Ramos (cell line): Measurements from ENCODE around the gene EP400.
"Not testable (repeated sequence)": the region's sequence is repeated elsewhere in the genome, so short reads cannot be mapped to it uniquely, and the experiment has no call there.

ENCODE experiments used
- in situ Hi-C: fragments of 300-500 bp; cut with MboI; formaldehyde crosslinking; loops from one replicate; pipeline ENCODE4 v1.14.3; 2022; ENCODE audit warnings: low sequenced_read_pairs; ENCODE audit not compliant: unreplicated experiment

Gene EP400

GRCh38 chr12:132036063-132036683 is 86.4 kb downstream of the EP400 start:
- in situ Hi-C loops, result no loop called here

GRCh38 chr12:132040906-132041606 is 91.3 kb downstream of the EP400 start:
- in situ Hi-C loops, result no loop called here

GRCh38 chr12:132043216-132043615 is 93.5 kb downstream of the EP400 start:
- in situ Hi-C loops, result no loop called here

- in situ Hi-C loops, result no loop called here
Observed at GRCh38 chr12:132043770-132044467, 94.2 kb downstream of the EP400 start.

DNA sequence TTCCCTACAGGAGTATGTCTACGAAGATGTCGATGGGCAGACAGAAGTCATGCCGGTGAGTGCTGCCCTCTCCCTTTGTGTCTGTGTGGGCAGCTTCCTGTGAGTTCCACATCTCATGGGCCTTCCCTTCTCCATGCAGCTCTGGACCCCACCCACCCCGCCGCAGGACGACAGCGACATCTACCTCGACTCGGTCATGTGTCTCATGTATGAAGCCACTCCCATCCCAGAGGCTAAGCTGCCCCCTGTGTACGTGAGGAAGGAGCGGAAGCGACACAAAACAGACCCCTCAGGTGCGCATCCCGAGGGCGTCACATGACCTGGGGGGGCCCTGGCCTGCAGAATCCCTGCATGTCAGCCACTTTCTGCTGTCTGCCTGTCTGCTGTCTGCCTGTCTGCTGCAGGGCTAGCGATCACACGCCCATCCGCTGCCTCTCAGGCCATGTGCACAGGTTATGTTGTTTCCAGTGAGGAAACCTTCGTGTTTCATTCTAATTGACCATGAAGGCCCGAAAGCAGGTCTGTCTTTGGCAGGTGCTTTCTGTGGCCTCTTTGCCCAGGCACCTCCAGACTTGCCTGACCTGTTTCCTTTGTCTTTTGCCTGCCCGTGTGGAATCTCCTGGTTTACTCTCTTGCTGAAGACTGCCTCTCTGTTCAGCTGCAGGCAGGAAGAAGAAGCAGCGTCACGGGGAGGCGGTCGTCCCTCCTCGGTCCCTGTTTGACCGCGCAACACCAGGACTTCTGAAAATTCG is 95.1 kb downstream of the EP400 start:
- in situ Hi-C loops, result no loop called here

DNA sequence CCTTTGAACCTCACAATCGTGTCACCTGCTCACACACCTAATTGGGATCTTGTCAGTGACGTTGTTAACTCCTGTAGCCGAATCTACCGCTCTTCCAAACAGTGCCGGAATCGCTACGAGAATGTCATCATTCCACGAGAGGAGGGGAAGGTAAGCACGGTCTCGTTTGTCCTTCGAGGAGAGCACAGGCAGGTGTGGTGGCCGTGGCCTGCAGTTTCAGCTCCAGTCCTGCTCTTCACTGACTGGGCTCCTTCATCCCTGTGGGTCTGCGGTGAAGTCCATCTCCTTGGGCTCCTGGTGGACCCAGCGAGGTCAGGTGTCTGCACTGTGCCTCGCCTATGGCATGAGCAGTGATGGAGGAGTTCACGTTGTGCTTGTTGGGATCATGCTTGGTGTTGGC is 96.0 kb downstream of the EP400 start:
- in situ Hi-C loops, result no loop called here

DNA sequence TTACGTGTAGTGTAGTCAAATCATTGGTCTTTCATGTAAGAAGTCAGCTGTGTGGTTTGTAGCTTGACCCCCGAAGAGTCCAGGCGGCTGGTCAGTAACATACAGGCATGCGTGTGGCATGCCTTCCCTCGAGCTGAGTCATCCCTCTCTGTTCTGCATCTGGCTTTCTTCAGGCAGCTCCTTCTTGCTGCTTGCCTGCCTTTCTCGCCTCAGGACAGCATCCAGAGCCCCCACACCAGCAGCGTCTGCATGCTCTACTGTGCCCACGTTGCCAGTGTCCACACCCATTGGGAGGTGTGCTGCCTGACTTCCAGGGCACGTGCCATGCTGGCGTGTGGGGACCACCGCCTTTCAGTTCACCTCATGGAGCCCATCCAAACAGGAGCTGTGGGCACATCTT is 96.8 kb downstream of the EP400 start:
- in situ Hi-C loops, result no loop called here

DNA sequence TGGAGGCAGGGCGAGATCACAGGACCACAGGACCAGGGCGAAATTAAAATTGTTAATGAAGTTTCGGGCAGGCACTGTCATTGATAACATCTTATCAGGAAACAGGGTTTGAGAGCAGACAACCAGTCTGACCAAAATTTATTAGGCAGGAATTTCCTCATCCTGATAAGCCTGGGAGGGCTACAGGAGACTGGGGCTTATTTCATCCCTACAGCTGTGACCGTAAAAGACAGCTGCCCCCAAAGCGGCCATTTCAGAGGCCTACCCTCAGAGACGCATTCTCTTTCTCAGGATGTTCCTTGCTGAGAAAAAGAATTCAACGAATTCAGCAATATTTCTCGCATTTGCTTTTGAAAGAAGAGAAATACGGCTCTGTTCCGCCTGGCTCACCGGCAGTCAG is 97.9 kb downstream of the EP400 start:
- in situ Hi-C loops, result not testable (repeated sequence)

DNA sequence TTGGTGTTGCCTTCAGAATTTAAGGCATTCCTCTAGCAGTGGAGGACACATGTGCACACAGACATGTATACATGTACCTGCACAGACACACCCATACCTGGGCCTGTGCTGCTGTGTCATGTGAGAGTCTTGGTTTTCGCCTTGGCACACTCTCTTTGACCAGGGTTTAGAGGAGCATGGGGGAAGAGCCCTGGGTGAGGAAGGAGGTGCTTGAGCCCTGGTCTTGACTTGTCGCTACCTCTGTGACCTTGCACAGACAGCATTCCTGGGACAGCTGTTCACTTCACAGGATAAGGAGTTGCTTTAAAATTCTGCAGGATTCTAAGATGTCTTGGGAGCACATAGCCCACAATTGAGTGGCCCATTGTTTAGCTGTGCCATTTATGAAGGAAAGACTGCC is 99.7 kb downstream of the EP400 start:
- in situ Hi-C loops, result no loop called here

- in situ Hi-C loops, result loop anchor here (25.0 kb wide), 1 partner anchor 1063 kb away; no protein-coding TSS in a partner anchor
Observed at GRCh38 chr12:132049876-132050275, 100.1 kb downstream of the EP400 start.

DNA sequence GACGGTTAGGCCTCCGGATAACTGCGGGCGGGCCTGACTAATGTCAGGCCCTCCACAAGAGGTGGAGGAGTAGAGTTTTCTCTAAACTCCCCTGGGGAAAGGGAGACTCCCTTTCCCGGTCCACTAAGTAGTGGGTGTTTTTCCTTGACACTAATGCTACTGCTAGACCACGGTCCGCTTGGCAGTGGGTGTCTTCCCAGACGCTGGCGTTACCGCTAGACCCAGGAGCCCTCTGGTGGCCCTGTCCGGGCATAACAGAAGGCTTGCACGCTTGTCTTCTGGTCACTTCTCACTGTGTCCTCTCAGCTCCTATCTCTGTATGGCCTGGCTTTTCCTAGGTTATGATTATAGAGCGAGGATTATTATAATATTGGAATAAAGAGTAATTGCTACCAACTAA is 102.0 kb downstream of the EP400 start:
- in situ Hi-C loops, result loop anchor here (25.0 kb wide), 1 partner anchor 1064 kb away; no protein-coding TSS in a partner anchor

DNA sequence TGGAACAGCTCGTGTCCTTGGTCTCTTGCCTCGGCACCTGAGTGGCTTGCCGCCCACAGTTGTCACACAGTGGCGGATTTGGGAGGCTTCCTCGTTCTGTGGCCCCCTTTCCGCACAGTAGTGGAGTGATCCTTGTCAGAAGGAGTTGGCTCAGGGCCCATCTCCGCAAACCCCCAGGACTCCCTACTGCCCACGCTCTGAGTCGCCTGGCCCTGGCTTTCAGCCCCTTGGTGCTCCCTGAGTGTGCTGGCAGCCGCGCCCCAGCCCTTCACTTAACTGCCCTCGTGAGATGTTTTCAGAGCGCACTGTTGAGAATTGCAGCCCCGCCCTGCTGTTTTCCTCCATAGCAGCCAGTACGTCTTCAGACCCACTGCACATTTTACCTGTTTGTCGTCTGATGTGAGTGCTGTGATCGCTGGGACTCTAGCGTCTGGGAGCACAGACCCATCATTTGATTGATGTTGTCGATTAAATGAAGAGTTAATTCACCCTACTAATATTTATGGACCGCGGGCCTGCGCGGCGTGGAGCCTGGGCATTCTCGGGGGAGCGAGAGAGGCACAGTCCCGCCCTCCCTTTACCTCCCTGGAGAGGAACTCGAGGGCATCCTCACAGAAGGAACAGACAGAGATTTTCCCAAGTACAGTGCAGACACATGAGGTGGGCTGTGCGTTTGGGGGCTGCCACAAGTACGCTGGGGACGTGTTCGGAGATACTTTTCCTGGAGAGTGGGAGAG is 102.6 kb downstream of the EP400 start:
- in situ Hi-C loops, result loop anchor here (25.0 kb wide), 1 partner anchor 1065 kb away; no protein-coding TSS in a partner anchor

- in situ Hi-C loops, result loop anchor here (25.0 kb wide), 1 partner anchor 1066 kb away; no protein-coding TSS in a partner anchor
Observed at GRCh38 chr12:132053338-132054330, 103.9 kb downstream of the EP400 start.

DNA sequence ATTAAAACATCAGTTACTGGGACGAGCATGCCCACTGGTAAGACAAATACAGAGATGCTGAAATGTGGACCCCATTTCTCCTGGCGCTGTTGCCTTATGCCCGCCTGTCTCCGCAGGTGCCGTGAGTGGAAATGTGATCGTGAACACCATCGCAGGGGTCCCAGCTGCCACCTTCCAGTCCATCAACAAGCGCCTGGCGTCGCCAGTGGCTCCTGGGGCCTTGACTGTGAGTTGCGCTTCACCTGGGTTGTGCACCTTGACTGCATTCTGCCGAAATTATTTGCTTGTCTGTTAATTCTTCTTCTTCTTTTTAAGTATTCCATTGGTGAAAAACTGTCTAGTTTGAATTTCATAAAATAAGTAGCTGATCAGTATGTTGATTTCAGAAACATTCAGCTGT is 105.2 kb downstream of the EP400 start:
- in situ Hi-C loops, result loop anchor here (25.0 kb wide), 1 partner anchor 1068 kb away; no protein-coding TSS in a partner anchor

- in situ Hi-C loops, result loop anchor here (25.0 kb wide), 1 partner anchor 1068 kb away; no protein-coding TSS in a partner anchor
Observed at GRCh38 chr12:132055535-132056096, 105.9 kb downstream of the EP400 start.

- in situ Hi-C loops, result loop anchor here (25.0 kb wide), 1 partner anchor 1069 kb away; no protein-coding TSS in a partner anchor
Observed at GRCh38 chr12:132056320-132056719, 106.6 kb downstream of the EP400 start.

DNA sequence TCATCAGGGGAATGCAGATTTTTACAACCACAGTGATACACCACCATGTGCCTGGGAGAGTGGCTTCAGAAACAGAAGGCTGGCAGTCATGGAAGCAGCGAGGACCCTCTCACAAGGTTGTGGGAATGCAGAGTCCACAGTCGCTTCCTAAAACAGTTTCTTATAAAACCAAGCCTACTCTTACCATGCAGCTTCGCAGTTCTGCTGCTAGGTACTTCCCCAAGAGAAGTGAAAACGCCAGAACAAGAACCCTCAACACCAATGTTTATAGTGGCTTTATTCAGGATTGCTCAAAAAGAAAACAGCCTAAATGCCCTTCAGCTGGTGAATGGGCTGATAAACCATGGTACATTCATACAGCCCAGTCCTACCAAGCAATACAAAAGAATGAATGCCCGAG is 107.2 kb downstream of the EP400 start:
- in situ Hi-C loops, result loop anchor here (25.0 kb wide), 1 partner anchor 1070 kb away; no protein-coding TSS in a partner anchor

DNA sequence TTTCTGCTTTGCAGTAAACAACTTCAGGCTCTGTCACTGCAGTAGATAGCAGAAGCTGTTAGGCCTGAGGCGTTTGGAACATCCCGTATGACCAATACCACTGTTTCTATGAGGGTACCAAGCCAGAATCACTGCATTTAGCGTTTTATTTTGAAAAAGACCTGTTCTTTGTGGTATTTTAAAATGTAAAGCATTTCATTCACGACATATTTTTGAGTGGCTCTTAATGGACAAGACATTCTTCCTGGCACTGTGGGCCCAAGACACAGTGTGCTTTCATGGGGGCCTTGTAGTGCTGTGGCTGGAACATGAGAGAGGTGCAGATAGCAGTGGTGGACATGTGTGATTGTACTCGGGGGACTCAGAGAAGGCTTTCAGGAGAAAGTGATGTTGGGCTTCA is 107.9 kb downstream of the EP400 start:
- in situ Hi-C loops, result loop anchor here (25.0 kb wide), 1 partner anchor 1070 kb away; no protein-coding TSS in a partner anchor
